CD4-positive, alpha-beta T cell treated with Interleukin-6 for 4 hours (primary cell): ENCODE results near the gene KCNIP2.
A peak's percentile ranks its signal among the peaks of the same experiment; 100 is the strongest.

Source experiments
- DNase-seq: peaks from one replicate; pipeline ENCODE4 v3.0.0-alpha.2; 2020; ENCODE audit warnings: mixed read lengths

Gene KCNIP2

GRCh38 chr10:101843032-101844021 lies at the start of gene KCNIP2:
TSS of gene KCNIP2 (minus strand) at chr10:101843800. CDS start at chr10:101843568, 232 bp downstream.
- peak; percentile 74 for DNase-seq

GRCh38 chr10:101892782-101893391 lies 49.3 kb upstream of the KCNIP2 start:
- no peak for DNase-seq

- peak; percentile 69 for DNase-seq
Measured at GRCh38 chr10:101889256-101890210, 45.9 kb upstream of the KCNIP2 start.

GRCh38 chr10:101888251-101888949 lies 44.8 kb upstream of the KCNIP2 start:
- DNase-seq: no peak

DNA sequence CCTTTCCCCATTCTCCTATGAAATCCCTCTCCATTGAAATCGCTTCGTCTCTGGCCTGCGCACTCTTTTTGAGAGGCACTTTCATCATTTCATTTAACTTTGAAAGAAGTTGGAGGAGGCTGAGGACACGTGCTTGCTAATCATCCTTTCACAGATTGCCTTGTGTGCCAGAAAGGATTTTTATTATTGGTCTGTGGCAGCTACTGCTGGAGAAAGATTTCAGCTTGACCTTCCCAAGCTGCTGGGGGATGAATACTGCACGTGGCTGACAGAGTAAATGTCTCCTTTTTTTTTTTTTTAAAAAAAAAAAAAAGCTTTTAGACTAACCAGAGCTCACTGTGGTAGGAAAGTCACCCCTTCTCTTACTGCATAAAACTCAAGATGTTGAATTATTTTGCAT lies 44.2 kb upstream of the KCNIP2 start:
- no peak for DNase-seq

GRCh38 chr10:101886521-101887312 lies 43.1 kb upstream of the KCNIP2 start:
- no peak for DNase-seq

DNA sequence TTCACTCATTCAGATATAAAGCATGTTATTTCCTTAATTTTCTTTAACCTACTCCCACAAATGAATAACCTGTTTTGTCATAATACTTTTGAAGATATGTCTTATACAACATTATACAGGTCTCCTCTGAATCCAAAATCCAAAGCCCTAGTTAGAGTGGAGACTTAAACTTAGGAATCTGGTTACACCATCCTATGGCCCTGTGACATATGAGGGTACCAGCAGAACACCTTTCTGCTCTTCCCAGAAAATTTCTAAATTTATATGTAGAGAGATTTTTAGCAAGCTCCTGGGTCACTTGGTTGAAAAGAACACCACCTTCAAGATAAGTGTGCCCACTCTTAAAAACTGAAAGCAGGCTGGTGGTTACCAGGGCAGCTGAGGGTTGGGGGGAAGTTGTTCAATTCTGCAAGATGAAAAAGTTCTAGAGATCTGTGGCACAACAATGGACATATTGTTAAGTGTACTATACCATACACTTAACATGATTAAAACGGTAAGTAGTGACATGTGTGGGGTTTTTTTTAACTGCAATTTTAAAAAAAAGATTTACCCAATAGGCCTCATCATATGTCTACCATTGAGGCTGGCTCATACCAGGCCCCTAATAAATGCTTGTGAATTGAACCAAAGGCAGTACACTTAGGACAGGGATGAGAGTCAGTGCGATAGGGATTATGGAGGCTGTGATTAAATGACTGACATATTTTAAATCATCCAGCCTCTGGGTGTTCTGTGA lies 37.6 kb upstream of the KCNIP2 start:
- DNase-seq: no peak

- DNase-seq: no peak
Measured at GRCh38 chr10:101880232-101880573, 36.6 kb upstream of the KCNIP2 start.

DNA sequence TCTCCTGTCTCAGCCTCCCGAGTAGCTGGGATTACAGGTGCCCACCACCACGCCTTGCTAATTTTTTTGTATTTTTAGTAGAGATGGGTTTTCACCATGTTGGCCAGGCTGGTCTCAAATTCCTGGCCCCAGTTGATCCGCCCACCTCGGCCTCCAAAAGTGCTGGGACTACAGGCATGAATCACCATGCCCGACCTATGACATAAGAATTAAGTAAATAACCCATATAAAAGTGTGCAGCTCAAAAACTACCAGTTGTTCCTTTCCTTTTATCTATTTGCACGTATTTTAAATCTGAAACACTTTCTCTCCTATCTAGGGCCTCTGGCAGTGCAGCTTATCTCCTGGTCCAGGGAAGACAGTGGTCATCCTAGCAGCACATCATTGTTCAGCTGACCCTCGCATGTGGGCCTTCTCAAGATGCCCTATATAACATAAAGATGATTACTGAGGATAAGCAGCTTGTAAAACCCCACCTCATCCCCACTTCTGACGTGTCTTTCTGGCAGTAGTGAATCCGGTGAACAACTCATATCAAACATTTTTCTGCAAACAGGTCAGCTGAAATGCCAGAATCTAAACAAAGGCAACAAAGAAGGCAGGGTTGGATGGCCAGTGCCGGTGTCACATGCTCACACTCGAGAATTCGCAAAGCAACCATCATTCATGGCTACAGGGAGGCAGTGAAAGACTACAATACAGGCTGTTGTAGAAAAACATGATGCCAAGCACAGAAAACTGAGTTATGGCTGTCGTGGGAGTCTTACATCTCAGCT lies 36.0 kb upstream of the KCNIP2 start:
- DNase-seq: no peak

DNA sequence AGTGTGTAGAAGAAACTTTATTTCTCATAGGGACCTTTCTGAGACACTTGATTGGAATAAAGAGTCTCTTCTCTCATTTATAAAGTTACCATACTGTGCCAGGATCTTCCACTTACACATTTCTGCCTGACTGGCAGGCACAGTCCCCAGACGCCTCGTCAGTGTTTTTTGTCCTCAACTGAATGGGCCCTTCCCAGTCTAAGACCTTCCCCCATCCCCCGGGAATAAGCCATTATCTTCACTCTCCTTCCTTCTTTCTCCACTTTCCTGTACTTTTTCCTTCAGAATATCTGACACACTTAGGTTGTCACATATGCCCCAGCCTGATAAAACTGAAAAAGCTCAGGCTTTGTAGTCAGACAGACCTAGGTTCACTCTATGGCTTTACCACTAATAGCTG lies 35.3 kb upstream of the KCNIP2 start:
- DNase-seq: no peak

- DNase-seq: no peak
Measured at GRCh38 chr10:101875068-101875688, 31.6 kb upstream of the KCNIP2 start.

GRCh38 chr10:101874252-101874651 lies 30.7 kb upstream of the KCNIP2 start:
- no peak for DNase-seq

GRCh38 chr10:101867931-101868330 lies 24.3 kb upstream of the KCNIP2 start:
- DNase-seq: no peak

DNA sequence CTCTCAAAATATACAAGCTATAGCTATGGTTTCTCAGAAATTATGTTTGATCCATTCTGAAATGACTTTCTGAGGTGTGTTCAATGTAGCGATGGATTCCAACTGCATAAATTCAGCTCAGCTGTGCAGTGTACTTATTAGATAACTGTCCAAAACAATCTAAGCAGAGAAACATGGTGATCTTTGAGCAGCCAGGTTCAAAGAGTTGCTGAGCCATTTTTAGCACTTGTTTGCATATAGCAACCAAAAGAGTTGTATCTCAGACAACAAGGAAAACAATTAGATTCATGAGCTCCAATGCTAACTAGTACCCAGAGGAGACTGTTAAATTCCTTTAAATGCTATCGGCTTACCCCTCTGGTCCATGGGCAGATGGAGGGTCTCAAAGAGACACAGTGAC lies 15.9 kb upstream of the KCNIP2 start:
- no peak for DNase-seq

DNA sequence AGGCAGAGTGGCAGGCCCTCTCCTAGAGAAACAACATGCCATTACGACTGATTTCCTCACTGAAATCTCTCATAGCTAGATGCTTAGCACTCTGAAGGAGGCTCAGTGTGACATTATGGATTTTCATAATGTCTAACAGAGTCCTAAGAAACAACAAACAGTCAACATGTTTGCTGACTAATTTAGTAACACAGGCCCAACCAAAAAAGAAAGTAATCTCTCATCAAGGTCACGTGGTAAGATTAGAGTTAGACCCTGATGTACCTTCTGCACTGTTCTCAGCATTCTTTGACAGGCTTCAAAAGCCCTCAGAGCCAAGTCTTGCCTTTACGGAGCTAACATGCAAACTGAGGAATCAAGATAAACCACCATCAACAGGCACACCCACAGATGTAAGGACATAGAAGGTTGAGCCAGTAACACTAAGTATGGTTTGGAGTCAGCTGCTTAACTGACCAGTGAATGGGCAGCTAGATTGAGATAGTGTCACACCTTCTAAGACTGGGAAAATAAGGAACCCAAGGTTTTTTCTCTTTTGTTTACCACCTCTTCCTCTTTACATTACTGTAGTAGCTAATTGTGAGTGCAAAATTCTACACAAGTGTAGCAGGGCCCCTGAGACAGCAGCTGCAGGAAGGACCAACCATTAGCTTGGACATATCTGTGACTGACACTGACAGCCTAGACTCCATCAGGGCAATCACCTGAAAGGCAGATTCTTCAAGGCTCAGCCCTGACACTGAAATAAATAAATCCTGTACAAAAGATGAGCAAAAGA lies 15.3 kb upstream of the KCNIP2 start:
- no peak for DNase-seq

GRCh38 chr10:101857802-101858476 lies 14.3 kb upstream of the KCNIP2 start:
- no peak for DNase-seq

DNA sequence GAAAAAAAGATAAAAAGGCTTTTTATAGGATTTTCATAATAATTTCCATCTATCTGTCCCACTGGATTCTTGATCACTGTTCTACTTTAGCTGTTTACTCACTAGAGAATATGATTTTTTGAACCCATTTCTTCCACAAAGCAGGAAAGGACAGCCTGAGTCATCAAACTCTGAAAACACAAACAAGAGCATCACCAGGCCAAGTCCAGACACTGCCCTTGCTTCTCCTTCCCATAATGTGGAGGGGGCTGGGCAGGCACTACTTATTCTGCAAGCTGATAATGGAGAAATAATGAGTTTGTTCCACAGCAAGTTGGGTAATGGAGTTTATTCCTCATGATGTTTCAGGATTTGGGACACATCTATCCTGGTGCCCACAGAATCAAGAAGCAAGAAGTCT lies 13.0 kb upstream of the KCNIP2 start:
- no peak for DNase-seq
